ENCODE data around the gene PGLYRP4.
"Not testable (repeated sequence)": the region's sequence is repeated elsewhere in the genome, so short reads cannot be mapped to it uniquely, and the experiment has no call there.

DNA sequence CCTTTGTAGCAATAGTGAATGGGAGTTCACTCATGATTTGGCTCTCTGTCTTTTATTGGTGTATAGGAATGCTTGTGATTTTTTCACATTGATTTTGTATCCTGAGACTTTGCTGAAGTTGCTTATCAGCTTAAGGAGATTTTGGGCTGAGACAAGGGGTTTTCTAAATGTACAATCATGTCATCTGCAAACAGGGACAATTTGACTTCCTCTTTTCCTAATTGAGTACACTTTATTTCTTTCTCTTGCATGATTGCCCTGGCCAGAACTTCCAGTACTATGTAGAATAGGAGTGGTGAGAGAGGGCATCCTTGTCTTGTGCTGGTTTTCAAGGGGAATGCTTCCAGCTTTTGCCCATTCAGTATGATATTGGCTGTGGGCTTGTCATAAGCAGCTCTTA is 32.6 kb downstream of the PGLYRP4 start:
- TF ChIP-seq, protein P1, sequence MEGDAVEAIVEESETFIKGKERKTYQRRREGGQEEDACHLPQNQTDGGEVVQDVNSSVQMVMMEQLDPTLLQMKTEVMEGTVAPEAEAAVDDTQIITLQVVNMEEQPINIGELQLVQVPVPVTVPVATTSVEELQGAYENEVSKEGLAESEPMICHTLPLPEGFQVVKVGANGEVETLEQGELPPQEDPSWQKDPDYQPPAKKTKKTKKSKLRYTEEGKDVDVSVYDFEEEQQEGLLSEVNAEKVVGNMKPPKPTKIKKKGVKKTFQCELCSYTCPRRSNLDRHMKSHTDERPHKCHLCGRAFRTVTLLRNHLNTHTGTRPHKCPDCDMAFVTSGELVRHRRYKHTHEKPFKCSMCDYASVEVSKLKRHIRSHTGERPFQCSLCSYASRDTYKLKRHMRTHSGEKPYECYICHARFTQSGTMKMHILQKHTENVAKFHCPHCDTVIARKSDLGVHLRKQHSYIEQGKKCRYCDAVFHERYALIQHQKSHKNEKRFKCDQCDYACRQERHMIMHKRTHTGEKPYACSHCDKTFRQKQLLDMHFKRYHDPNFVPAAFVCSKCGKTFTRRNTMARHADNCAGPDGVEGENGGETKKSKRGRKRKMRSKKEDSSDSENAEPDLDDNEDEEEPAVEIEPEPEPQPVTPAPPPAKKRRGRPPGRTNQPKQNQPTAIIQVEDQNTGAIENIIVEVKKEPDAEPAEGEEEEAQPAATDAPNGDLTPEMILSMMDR (conservative IDR thresholded peaks at IDR 0.05): not testable (repeated sequence)
- TF ChIP-seq EZH2 (IDR thresholded peaks at IDR 0.05; ENCODE audit: low read depth): not testable (repeated sequence)

All from PC-9 (cell line).